ENCODE measurements around the gene CPZ. TPM values are rescaled to one million over a fixed set of nuclear protein-coding genes. Genes with fewer than 3 reads are reported as not detected.
A peak's percentile ranks its signal among the peaks of the same experiment; 100 is the strongest.

CPZ gene
- total RNA-seq, 3 donors from 2014 or later: 0.63 to 2.6 (median 0.81) TPM

GRCh38 chr4:8641256-8641655, 48.7 kb downstream of the CPZ start:
- no peak overlapping the region for H3K4me3 ChIP-seq
- intact Hi-C loops (cut with DNase I, micrococcal nuclease): no loop called here
- ATAC-seq (no peak), DNase-seq (peak in 2 of 3 donors; percentile 9 to 41)
- no peaks in the 10 kb centered on the region for H3K4me1 ChIP-seq (ENCODE audit: low read depth)
- no peaks in the 10 kb centered on the region for H3K36me3 ChIP-seq (ENCODE audit: low read depth)
- H3K9me3 ChIP-seq: no peaks in the 10 kb centered on the region
- TF ChIP-seq CTCF (IDR thresholded peaks at IDR 0.05): no peak

- no peak for TF ChIP-seq CTCF (IDR thresholded peaks at IDR 0.05)
- intact Hi-C loops (cut with DNase I, micrococcal nuclease): no loop called here
- Histone ChIP-seq H3K4me3 (no peak overlapping the region), H3K4me1 (ENCODE audit: low read depth) (no peaks in the 10 kb centered on the region), H3K9me3 (no peaks in the 10 kb centered on the region), H3K36me3 (ENCODE audit: low read depth) (no peaks in the 10 kb centered on the region)
- DNase-seq (peak in 2 of 3 donors; percentile 3 to 20), ATAC-seq (no peak)
Measured at GRCh38 chr4:8641931-8642650, 49.5 kb downstream of the CPZ start.

DNA sequence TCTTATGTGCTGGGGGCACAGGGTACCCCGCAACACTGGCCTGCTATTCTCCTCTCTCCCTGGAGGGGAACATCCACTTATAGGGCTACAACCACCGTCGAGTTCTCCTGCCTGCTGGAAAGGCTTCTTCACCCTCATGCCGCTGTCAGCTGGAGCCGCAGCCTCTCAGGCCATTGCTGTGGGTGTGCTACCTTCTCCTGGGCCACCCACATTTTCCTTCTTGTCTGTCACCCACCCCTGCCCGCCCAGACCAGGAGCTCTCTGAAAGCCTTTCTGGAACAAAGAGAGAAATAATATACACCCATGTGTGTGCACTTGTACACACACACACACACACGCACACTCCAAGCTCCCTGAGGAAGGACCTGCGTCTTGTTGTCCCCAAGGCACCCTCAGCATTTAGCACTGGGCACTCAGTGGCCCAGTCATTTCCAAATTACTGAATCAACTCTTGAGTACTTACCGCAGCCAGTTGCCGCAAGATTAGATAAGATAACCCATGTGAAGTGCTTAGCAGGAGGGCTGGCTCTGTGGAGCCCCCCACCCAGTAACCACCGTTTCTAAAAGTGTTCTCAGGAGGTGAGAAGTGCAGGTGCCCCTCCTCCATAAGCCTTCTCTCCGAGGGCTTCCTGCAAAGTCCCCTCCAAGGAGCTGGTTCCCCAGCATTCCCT, 50.2 kb downstream of the CPZ start:
- ATAC-seq: no peak
- H3K4me3 ChIP-seq: no peak overlapping the region
- H3K4me1 ChIP-seq (ENCODE audit: low read depth): no peaks in the 10 kb centered on the region
- intact Hi-C loops (cut with DNase I, micrococcal nuclease): no loop called here
- no peak for TF ChIP-seq CTCF (IDR thresholded peaks at IDR 0.05)
- no peaks in the 10 kb centered on the region for H3K36me3 ChIP-seq (ENCODE audit: low read depth)
- H3K9me3 ChIP-seq: no peaks in the 10 kb centered on the region
- DNase-seq: no peak

DNA sequence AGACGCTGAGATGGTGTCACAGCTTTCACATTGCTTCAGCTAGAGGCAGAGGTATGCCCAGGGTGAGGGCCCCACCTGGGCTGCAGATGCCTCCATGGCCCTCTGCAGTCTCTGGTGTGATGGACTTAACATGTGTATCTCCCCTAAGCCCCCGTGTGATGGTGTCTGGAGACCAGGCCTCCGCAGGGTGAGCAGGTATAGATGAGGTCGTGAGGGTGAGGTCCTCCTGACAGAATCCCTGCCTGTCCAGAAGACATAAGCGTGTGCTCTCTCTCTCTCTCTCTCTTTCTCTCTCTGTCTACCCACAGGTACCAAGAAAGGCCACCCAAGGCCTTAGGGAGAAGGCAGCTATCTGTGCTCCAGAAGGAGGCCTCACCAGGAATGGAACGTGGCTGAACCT, 50.9 kb downstream of the CPZ start:
- intact Hi-C loops (cut with DNase I, micrococcal nuclease): no loop called here
- H3K36me3 ChIP-seq (ENCODE audit: low read depth): no peaks in the 10 kb centered on the region
- ATAC-seq (no peak), DNase-seq (peak in 1 of 3 donors; percentile 0)
- H3K4me1 ChIP-seq (ENCODE audit: low read depth): no peaks in the 10 kb centered on the region
- TF ChIP-seq CTCF (IDR thresholded peaks at IDR 0.05): no peak
- H3K9me3 ChIP-seq: no peaks in the 10 kb centered on the region
- H3K4me3 ChIP-seq: no peak overlapping the region

DNA sequence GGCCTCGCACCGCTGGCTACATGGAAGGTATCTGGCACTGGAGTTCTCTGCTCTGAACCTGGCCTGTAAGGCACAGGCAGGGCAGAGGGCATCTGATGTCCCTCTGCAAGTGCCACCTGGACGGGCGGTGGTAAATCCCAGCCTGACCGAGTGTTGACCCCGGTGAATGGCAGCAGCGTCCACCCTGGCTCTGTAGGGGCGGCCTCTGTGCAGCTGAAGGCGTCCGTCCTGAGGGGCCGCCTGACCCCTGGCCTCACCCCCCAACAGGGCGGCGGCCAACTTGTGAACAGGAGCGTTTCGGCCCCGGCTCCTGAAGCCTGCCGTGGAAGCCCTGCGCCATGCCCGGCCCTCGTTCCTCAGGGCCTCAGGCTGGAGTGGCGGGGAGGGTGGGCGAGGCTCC, 51.4 kb downstream of the CPZ start:
- no peak overlapping the region for H3K4me3 ChIP-seq
- H3K36me3 ChIP-seq (ENCODE audit: low read depth): no peaks in the 10 kb centered on the region
- DNase-seq: peak in 1 of 3 donors; percentile 1
- no peak for TF ChIP-seq CTCF (IDR thresholded peaks at IDR 0.05)
- no peaks in the 10 kb centered on the region for H3K4me1 ChIP-seq (ENCODE audit: low read depth)
- H3K9me3 ChIP-seq: no peaks in the 10 kb centered on the region
- intact Hi-C loops (cut with DNase I, micrococcal nuclease): no loop called here
- no peak for ATAC-seq
